ENCODE data around the gene CEP89. TPM values are rescaled to one million over a fixed set of nuclear protein-coding genes. Genes with fewer than 3 reads are reported as not detected.

The CEP89 gene
- total RNA-seq, 2 donors from 2014 or later, result 35.6 to 40.4 TPM

DNA sequence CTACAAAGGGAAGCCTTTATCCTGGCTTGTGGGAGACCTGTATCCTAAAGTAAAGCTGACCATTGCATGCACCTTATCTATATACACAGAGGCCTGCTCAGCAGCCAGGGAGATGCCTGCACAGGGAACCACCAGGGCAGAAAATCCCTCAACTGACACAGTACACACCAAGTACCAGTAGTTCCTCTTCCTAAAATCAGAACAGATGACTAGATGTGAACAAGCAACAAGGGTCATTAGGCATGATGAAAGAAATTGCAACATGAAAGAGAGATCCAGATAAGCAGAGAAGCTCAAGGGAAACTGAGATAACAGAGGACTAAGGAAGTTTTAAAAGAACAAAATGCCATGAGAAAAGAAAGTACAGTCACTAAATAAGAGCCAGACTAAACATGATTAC is 62.5 kb downstream of the CEP89 start:
- no peaks in the 10 kb centered on the region for H3K27me3 Mint-ChIP-seq (ENCODE audit: insufficient read depth)
- no peak for DNase-seq
- TF ChIP-seq, protein P1, sequence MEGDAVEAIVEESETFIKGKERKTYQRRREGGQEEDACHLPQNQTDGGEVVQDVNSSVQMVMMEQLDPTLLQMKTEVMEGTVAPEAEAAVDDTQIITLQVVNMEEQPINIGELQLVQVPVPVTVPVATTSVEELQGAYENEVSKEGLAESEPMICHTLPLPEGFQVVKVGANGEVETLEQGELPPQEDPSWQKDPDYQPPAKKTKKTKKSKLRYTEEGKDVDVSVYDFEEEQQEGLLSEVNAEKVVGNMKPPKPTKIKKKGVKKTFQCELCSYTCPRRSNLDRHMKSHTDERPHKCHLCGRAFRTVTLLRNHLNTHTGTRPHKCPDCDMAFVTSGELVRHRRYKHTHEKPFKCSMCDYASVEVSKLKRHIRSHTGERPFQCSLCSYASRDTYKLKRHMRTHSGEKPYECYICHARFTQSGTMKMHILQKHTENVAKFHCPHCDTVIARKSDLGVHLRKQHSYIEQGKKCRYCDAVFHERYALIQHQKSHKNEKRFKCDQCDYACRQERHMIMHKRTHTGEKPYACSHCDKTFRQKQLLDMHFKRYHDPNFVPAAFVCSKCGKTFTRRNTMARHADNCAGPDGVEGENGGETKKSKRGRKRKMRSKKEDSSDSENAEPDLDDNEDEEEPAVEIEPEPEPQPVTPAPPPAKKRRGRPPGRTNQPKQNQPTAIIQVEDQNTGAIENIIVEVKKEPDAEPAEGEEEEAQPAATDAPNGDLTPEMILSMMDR (conservative IDR thresholded peaks at IDR 0.05), result no peak

DNA sequence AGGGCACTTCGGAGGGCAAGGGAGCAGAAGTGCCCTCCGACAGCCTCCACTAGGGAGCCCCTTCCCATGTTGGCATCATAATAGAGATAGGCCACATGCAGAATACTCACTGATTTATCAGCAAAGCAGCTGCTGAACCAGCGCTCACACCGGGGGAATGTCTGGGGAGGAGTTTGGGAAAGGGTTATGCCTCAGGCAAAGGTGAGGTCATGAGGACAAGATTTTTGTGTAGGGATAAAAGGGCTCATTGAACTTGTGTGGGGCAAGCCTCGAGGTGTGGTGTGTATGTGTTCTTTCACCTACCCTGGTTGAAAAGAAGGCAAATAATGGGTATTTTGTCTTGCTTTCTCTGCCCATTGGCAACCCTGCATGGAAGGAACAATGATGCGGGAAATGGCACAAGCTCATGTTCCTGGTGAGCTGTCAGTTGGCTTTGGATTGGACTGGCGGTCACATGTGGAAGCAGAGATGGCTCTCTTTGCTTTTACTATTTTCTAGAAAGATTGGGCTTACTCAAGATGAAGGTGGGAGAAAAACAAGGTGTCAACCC is 63.0 kb downstream of the CEP89 start:
- H3K27me3 Mint-ChIP-seq (ENCODE audit: insufficient read depth), result no peaks in the 10 kb centered on the region
- no peak overlapping the region for H3K4me3 Mint-ChIP-seq
- TF ChIP-seq, protein P1 (conservative IDR thresholded peaks at IDR 0.05), result no peak
- DNase-seq, result no peak
- H3K9ac ChIP-seq (ENCODE audit: extremely low read depth, low read length, poor library complexity, severe bottlenecking), result no peak overlapping the region
- H3K4me3 ChIP-seq (ENCODE audit: low read length), result no peak overlapping the region
- H3K4me1 ChIP-seq (ENCODE audit: control insufficient read depth, insufficient read depth, low read length), result no peaks in the 10 kb centered on the region
- H3K36me3 ChIP-seq (ENCODE audit: control insufficient read depth, insufficient read depth, low read length), result peaks cover 40% of the 10 kb centered on the region
- peaks cover 4% of the 10 kb centered on the region for H3K9me3 Mint-ChIP-seq
- no peaks in the 10 kb centered on the region for H3K4me1 Mint-ChIP-seq
- WGBS, 2 experiments (ENCODE audit: insufficient coverage in 1 of 2, insufficient read length in 1 of 2), result 94% methylated on average over 5 to 7 of the region's 7 CpGs
- H3K27ac ChIP-seq (ENCODE audit: low read depth, low read length), result no peak overlapping the region
- H3K27me3 ChIP-seq (ENCODE audit: control insufficient read depth, insufficient read depth, low read length, poor library complexity, severe bottlenecking), result no peaks in the 10 kb centered on the region
- H3K36me3 Mint-ChIP-seq (ENCODE audit: low read depth), result peaks cover 49% of the 10 kb centered on the region
- H3K9me3 ChIP-seq (ENCODE audit: control insufficient read depth, low read length), result peaks cover 13% of the 10 kb centered on the region
- no peak overlapping the region for H3K27ac Mint-ChIP-seq

More for the DNA sequence above, 62.5 kb downstream of the CEP89 start:
- no peak overlapping the region for H3K9ac ChIP-seq (ENCODE audit: extremely low read depth, low read length, poor library complexity, severe bottlenecking)
- no peaks in the 10 kb centered on the region for H3K4me1 Mint-ChIP-seq
- no peaks in the 10 kb centered on the region for H3K27me3 ChIP-seq (ENCODE audit: control insufficient read depth, insufficient read depth, low read length, poor library complexity, severe bottlenecking)
- H3K9me3 Mint-ChIP-seq, result peaks cover 4% of the 10 kb centered on the region
- peaks cover 13% of the 10 kb centered on the region for H3K9me3 ChIP-seq (ENCODE audit: control insufficient read depth, low read length)
- H3K36me3 ChIP-seq (ENCODE audit: control insufficient read depth, insufficient read depth, low read length), result peaks cover 40% of the 10 kb centered on the region
- no peak overlapping the region for H3K27ac ChIP-seq (ENCODE audit: low read depth, low read length)
- no peak overlapping the region for H3K27ac Mint-ChIP-seq
- H3K4me3 Mint-ChIP-seq, result no peak overlapping the region
- peaks cover 46% of the 10 kb centered on the region for H3K36me3 Mint-ChIP-seq (ENCODE audit: low read depth)
- no peak overlapping the region for H3K4me3 ChIP-seq (ENCODE audit: low read length)
- H3K4me1 ChIP-seq (ENCODE audit: control insufficient read depth, insufficient read depth, low read length), result no peaks in the 10 kb centered on the region

DNA sequence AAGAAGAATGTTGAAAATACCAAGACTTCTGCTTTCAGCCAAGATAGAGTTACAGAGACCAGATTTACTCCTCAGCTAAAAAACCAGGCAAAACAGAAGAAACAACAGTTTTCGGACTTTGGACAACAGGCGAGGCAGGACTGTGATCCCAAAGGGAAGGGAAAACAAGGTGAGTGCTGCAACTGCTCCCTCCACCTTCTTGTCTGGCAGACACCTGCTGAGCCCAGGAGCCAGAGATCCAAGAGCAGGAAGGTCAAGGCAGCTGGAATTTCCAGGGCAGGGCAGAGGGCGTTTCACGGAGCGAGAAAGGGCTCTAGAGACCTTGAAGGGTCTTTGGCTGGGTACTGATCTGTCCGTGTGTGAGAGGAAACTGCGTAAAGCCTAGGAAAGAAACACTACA is 69.3 kb downstream of the CEP89 start:
- Histone ChIP-seq H3K9ac (ENCODE audit: extremely low read depth, low read length, poor library complexity, severe bottlenecking) (no peak overlapping the region), H3K9me3 (ENCODE audit: control insufficient read depth, low read length) (peaks cover 13% of the 10 kb centered on the region), H3K27me3 (ENCODE audit: control insufficient read depth, insufficient read depth, low read length, poor library complexity, severe bottlenecking) (no peaks in the 10 kb centered on the region), H3K36me3 (ENCODE audit: control insufficient read depth, insufficient read depth, low read length) (peaks cover 26% of the 10 kb centered on the region), H3K27ac (ENCODE audit: low read depth, low read length) (no peak overlapping the region), H3K4me1 (ENCODE audit: control insufficient read depth, insufficient read depth, low read length) (no peaks in the 10 kb centered on the region), H3K4me3 (ENCODE audit: low read length) (no peak overlapping the region)
- peaks cover 45% of the 10 kb centered on the region for H3K36me3 Mint-ChIP-seq (ENCODE audit: low read depth)
- H3K4me3 Mint-ChIP-seq, result no peak overlapping the region
- TF ChIP-seq, protein P1 (conservative IDR thresholded peaks at IDR 0.05), result no peak
- peaks cover 4% of the 10 kb centered on the region for H3K9me3 Mint-ChIP-seq
- peaks cover 5% of the 10 kb centered on the region for H3K4me1 Mint-ChIP-seq
- 71 to 75% methylated on average over 6 to 7 of the region's 7 CpGs for WGBS, 2 experiments (ENCODE audit: insufficient coverage in 1 of 2, insufficient read length in 1 of 2)
- peak overlapping the region; percentile 31 for H3K27ac Mint-ChIP-seq
- no peaks in the 10 kb centered on the region for H3K27me3 Mint-ChIP-seq (ENCODE audit: insufficient read depth)
- peak; percentile 61 for DNase-seq
